ENCODE measurements around the gene TBX21.

- TF ChIP-seq, protein P1, sequence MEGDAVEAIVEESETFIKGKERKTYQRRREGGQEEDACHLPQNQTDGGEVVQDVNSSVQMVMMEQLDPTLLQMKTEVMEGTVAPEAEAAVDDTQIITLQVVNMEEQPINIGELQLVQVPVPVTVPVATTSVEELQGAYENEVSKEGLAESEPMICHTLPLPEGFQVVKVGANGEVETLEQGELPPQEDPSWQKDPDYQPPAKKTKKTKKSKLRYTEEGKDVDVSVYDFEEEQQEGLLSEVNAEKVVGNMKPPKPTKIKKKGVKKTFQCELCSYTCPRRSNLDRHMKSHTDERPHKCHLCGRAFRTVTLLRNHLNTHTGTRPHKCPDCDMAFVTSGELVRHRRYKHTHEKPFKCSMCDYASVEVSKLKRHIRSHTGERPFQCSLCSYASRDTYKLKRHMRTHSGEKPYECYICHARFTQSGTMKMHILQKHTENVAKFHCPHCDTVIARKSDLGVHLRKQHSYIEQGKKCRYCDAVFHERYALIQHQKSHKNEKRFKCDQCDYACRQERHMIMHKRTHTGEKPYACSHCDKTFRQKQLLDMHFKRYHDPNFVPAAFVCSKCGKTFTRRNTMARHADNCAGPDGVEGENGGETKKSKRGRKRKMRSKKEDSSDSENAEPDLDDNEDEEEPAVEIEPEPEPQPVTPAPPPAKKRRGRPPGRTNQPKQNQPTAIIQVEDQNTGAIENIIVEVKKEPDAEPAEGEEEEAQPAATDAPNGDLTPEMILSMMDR (IDR thresholded peaks at IDR 0.05) = no peak
- TF ChIP-seq POLR2A (IDR thresholded peaks at IDR 0.05) = no peak
These were observed 16.7 kb upstream of the TBX21 start for GRCh38 chr17:47716375-47716774.
